Mesothelial cell of epicardium (in vitro differentiated cells): ENCODE data around the gene KIF3C. TPM values are rescaled to one million over a fixed set of nuclear protein-coding genes. Genes with fewer than 3 reads are reported as not detected.

Source experiments
- DNase-seq, 2 experiments: peaks; one replicate each; pipeline ENCODE4 v3.0.0; 2021; ENCODE audit warnings: low spot score in 2 of 2; ENCODE audit not compliant: unreplicated experiment in 2 of 2
- H3K27ac Mint-ChIP-seq: 2 replicates; pipeline ENCODE4 v1.8.0; 2021; ENCODE audit warnings: mixed read lengths
- H3K27me3 Mint-ChIP-seq: 2 replicates; pipeline ENCODE4 v1.8.0; 2021; ENCODE audit warnings: low read depth, mixed read lengths
- H3K36me3 Mint-ChIP-seq: 2 replicates; pipeline ENCODE4 v1.8.0; 2021; ENCODE audit warnings: mixed read lengths
- H3K4me1 Mint-ChIP-seq: 2 replicates; pipeline ENCODE4 v1.8.0; 2021; ENCODE audit warnings: mixed read lengths
- H3K4me3 Mint-ChIP-seq: 2 replicates; pipeline ENCODE4 v1.8.0; 2021; ENCODE audit warnings: mild to moderate bottlenecking, moderate library complexity, mixed read lengths
- H3K9me3 Mint-ChIP-seq: 2 replicates; pipeline ENCODE4 v1.8.0; 2021; ENCODE audit warnings: mixed read lengths
- CTCF ChIP-seq: fragments of 200-600 bp; sonication (generic); IDR thresholded peaks from one replicate; pipeline ENCODE4 v1.5.0; 2021; ENCODE audit warnings: antibody characterized with exemption; ENCODE audit not compliant: unreplicated experiment
- total RNA-seq: library from RNA; stranded (reverse); gene quantifications from 3 replicates; pipeline ENCODE4 v1.2.1, GENCODE V29; 2021

Gene KIF3C
- total RNA-seq, 1 donor from 2014 or later: 39.5 TPM

GRCh38 chr2:25977768-25978167, 4.5 kb downstream of the KIF3C start:
- DNase-seq: no peak
- Mint-ChIP-seq H3K4me3 (peak overlapping the region; percentile 22), H3K27me3 (no peaks in the 10 kb centered on the region), H3K9me3 (no peaks in the 10 kb centered on the region), H3K4me1 (peaks cover 53% of the 10 kb centered on the region), H3K36me3 (peaks cover 7% of the 10 kb centered on the region), H3K27ac (peak overlapping the region; percentile 85)
- no peak for TF ChIP-seq CTCF

- Mint-ChIP-seq H3K36me3 (peaks cover 13% of the 10 kb centered on the region), H3K27ac (peak overlapping the region; percentile 85), H3K4me1 (peaks cover 53% of the 10 kb centered on the region), H3K9me3 (no peaks in the 10 kb centered on the region), H3K27me3 (no peaks in the 10 kb centered on the region), H3K4me3 (peak overlapping the region; percentile 48)
- no peak for DNase-seq
- no peak for TF ChIP-seq CTCF
These were observed 5.1 kb downstream of the KIF3C start for GRCh38 chr2:25976983-25977741.

GRCh38 chr2:25972049-25972823, 10.1 kb downstream of the KIF3C start:
- no peak overlapping the region for H3K4me3 Mint-ChIP-seq
- no peak for DNase-seq
- no peaks in the 10 kb centered on the region for H3K27me3 Mint-ChIP-seq
- TF ChIP-seq CTCF: no peak
- no peaks in the 10 kb centered on the region for H3K9me3 Mint-ChIP-seq
- H3K36me3 Mint-ChIP-seq: peaks cover 20% of the 10 kb centered on the region
- H3K4me1 Mint-ChIP-seq: peaks cover 13% of the 10 kb centered on the region
- no peak overlapping the region for H3K27ac Mint-ChIP-seq

- Mint-ChIP-seq H3K4me1 (peaks cover 7% of the 10 kb centered on the region), H3K36me3 (peaks cover 19% of the 10 kb centered on the region), H3K9me3 (no peaks in the 10 kb centered on the region), H3K4me3 (no peak overlapping the region), H3K27ac (no peak overlapping the region), H3K27me3 (no peaks in the 10 kb centered on the region)
- DNase-seq: no peak
- TF ChIP-seq CTCF: no peak
These were observed 10.7 kb downstream of the KIF3C start for GRCh38 chr2:25971596-25971995.

- H3K27ac Mint-ChIP-seq: peak overlapping the region; percentile 64
- no peaks in the 10 kb centered on the region for H3K27me3 Mint-ChIP-seq
- no peak for DNase-seq
- no peak for TF ChIP-seq CTCF
- H3K4me3 Mint-ChIP-seq: no peak overlapping the region
- H3K36me3 Mint-ChIP-seq: peaks cover 19% of the 10 kb centered on the region
- H3K4me1 Mint-ChIP-seq: peaks cover 7% of the 10 kb centered on the region
- no peaks in the 10 kb centered on the region for H3K9me3 Mint-ChIP-seq
These were observed 15.6 kb downstream of the KIF3C start for GRCh38 chr2:25966531-25967270.
